GM11168 (cell line): ENCODE measurements around the gene EXT2.

Experiments
- in situ Hi-C: fragments of 300-500 bp; cut with MboI; formaldehyde crosslinking; loops from one replicate; pipeline ENCODE4 v1.12.0; 2022; ENCODE audit warnings: low sequenced_read_pairs; ENCODE audit not compliant: unreplicated experiment

EXT2 gene

DNA sequence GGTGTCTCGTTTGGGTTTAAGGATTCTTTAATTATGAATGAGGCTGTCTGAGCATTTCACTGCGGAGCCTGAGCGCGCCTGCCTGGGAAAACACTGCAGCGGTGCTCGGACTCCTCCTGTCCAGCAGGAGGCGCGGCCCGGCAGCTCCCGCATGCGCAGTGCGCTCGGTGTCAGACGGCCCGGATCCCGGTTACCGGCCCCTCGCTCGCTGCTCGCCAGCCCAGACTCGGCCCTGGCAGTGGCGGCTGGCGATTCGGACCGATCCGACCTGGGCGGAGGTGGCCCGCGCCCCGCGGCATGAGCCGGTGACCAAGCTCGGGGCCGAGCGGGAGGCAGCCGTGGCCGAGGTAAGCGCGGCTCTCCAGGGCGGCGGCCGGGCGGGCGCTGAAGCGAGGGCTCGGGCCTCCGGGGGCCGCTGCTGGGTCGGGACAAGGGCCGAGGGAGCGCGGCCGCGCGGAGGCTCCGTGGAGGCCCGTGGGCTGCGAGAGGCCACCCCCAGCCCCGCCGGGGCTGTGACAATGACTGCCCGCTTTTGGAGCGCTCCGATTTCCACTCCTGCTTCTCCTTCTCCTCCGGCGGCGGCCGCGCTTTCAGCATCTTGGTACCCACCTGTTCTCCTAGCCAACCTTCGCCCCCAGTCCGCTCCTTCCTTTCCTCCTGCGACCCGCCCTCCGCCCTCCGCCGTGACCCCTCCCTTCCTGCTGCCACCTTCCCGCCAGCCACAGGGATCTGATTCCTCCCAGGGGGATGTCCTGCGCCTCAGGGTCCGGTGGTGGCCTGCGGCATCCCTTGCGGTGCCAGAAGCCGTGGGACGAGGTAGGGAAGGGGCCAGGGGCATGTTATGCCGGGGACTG, at the start of gene EXT2:
TSS of gene EXT2 (plus strand) at position 173 of the 854 bp plus-strand sequence. CDS start 12,035 bp downstream, outside the sequence.
- in situ Hi-C loops, result no loop called here

- in situ Hi-C loops, result no loop called here
These were observed 49.3 kb upstream of the EXT2 start for GRCh38 chr11:44046182-44046581.

DNA sequence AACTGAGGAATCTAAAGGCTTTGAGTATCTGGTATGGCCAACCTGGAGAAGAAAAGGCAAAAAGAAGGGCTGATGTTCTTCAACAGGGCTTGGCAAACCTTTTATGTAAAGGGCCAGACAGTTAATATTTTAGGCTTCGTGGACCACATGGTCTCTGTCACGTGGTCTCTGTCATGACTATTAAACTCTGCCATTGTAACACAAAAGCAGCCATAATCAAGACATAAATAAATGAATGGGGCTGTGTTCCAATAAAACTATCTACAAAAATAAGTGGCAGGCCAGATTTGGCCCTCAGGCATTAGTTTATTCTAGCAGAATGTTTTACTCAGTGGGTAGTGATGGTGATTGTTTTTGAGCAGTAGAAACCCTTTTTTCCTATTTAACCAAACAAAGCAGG, 48.2 kb upstream of the EXT2 start:
- in situ Hi-C loops, result no loop called here

DNA sequence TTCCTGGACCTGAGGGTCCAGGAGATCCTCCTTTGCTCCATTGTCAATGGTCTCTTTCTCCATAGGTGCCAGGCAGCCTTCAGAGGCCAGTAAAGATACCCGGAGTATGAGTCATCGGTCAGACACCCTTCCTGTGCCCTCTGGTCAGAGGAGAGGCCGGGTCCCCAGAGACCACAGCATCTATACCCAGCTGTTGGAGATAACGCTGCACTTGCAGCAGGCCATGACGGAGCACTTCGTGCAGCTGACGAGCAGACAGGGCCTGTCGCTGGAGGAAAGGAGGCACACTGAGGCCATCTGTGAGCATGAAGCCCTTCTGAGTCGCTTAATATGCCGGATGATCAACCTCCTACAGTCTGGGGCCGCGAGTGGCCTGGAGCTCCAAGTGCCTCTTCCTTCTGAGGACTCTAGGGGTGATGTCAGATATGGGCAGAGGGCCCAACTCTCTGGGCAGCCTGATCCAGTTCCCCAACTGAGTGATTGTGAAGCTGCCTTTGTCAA, 47.5 kb upstream of the EXT2 start, which contains the start of gene ACCSL:
TSS of gene ACCSL (plus strand) at position 51 of the 501 bp plus-strand sequence. CDS start at position 107, 56 bp downstream.
- in situ Hi-C loops, result no loop called here

DNA sequence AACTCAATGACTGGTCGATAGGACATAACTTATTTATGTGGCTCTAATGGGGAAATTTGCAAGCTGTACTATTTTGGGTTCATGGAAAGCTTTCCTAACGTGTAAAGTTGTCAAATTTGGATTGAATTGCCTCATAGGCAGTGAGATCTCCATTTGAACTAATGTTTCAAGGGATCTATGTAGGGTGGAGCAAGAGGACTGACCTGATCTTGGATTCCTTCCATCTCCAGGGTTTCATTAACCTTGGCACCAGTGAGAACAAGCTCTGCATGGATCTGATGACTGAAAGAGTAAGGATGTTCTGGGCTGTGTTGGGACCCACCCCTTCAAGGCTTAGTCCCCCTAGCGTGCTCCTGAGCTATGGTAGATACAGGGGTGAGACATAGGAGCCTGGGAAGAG, 45.6 kb upstream of the EXT2 start:
- in situ Hi-C loops, result no loop called here

DNA sequence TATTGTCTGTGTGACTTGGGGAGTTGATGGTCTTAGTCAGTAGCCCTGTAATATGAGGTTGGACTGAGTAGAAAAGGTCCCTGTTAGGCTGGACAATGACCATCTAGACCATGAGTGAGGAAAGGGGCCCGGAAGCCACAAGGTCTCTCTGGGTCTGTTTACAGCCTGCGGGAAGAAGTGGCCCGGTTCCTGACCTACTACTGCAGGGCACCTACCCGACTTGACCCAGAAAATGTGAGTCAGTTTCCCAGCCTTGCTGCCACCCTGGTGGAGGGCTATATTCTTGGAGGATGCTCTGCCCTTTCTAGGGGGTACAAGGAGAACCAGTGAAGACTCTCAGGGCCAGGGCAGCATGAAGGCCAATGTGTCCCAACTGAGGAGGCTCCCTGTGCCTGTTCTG, 44.3 kb upstream of the EXT2 start:
- in situ Hi-C loops, result no loop called here

DNA sequence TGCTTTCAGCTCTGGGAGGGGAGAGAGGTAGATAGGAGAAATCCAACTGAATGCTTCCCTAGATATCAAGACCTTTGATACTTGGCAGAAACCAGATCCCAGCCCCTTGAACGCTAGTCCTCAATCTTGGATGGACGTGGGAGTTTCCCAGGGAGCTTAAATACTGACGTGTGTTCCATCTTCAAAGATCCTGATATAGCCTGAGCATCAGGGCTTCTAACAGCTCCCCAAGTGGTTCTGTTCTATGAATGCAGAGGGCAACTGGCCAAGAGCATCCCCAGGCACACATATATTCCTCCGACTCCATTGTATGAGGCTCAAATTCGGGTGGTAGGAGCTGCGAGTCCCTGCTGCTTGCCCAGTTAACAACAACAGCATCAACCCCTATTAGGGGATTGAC, 38.1 kb upstream of the EXT2 start:
- in situ Hi-C loops, result no loop called here

DNA sequence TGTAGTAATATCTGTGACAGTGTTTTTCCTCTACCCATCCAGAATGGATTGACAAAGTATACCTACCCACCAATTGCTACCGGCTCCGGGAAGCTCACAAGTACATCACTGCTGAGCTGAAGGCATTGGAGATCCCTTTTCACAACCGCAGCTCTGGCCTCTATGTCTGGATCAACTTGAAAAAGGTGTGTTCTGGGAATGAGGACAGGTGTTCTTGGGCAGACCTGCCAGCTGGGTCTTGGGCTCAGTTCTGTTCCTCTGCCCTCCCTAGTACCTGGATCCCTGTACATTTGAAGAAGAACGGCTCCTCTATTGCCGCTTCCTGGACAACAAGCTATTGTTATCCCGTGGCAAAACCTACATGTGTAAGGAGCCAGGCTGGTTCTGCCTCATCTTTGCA, 37.2 kb upstream of the EXT2 start:
- in situ Hi-C loops, result no loop called here

GRCh38 chr11:44065161-44065661, 30.3 kb upstream of the EXT2 start:
- in situ Hi-C loops, result no loop called here

DNA sequence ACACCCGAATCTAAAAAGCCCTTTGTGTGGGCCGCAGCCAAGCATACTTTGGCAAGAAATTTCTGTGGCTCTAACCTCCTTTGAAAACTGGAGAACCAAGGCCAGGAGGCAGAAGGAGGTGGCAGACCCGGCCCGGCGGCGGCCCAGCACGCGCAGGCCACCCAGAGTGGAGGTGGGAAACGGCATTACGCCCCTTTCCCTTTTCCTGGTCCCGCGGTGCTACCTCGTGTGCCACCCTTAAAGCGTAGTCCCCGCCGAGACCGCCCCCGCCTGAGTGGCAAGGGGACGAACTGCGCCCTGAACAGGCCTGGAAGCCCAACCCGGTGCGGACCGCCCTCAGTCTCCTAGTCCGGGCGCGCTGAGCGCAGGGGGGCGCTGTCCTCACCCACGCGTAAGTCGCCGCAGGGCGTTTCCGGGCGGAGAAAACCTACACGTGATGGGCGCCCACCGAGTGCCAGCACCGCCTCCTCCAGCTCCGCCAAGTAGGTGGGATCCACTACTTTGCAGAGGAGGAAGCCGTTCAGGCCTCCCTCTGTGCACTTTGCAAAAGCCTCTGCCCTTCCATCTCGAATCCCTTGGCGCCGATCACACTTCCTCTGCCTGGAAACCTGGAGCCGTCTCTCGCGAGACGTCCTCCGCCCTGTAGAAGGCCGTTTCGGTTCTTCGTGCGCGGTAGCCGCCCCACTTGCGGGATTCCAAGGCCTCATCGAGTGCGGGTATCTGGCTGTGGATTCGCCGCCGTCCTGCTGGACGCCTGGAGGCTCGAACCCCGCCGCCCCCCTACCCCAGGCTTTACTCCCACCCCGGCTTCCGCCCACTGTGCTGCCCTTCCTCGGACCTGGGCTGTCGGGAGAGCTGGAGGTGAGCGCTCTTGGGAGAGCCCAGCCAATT, 29.4 kb upstream of the EXT2 start, which contains the start of gene ACCS:
TSS of gene ACCS (plus strand) at position 430 of the 891 bp plus-strand sequence. CDS start 1,358 bp downstream, outside the sequence.
- in situ Hi-C loops, result no loop called here

DNA sequence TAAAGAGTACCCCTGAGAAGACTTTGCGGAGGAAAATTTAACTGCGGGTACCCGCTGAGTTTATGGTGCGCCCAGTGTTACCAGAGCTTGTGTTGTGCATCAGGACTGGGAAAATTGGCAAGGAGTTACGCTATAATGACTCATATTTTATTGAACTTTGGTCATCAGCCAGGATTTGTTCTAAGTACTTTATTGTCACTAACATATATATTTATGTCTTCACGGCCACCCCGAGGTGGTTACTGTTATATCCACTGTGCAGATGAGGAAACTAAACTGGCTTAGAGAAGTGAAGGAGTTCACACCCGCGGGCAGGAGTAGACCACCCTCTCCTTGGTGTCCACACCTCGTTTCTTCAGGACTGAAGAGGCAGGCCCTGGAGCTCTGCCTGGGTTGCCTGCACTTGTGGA, 28.7 kb upstream of the EXT2 start:
- in situ Hi-C loops, result no loop called here

GRCh38 chr11:44067266-44067665, 28.2 kb upstream of the EXT2 start:
- in situ Hi-C loops, result no loop called here

DNA sequence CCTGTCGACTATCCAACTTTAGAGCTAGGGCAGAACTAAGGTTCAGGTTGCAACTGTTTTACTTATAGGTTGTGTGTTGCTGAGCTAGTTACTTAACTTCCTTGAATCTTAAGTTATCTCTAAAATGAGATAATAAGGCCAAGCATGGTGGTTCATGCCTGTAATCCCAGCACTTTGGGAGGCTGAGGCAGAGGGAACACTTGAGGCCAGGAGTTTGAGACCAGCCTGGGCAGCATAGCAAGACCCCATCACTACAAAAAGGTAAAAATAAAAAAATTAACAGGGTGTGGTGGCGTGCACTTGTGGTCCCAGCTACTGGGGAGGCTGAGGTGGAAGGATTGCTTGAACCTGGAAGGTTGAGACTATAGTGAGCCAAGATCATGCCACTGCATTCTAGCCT, 27.3 kb upstream of the EXT2 start:
- in situ Hi-C loops, result no loop called here

DNA sequence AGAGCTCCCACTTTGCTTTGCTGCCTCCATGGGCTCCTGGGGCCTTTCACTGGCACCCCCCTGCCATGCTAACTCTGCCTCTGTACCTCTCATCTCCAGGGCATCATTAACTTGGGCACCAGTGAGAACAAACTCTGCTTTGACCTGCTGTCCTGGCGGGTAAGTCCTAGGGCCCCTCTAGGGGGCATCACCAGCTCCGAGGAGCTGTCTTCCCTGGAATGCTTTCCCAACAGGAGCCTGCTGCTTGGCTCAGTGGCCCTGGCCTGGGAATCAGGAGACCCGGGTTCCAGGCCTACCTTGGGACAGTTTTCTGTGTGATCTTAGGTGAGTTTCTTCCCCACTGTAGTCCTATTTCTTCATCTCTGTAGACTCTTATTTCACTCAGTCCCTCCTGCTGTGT, 24.3 kb upstream of the EXT2 start:
- in situ Hi-C loops, result no loop called here

DNA sequence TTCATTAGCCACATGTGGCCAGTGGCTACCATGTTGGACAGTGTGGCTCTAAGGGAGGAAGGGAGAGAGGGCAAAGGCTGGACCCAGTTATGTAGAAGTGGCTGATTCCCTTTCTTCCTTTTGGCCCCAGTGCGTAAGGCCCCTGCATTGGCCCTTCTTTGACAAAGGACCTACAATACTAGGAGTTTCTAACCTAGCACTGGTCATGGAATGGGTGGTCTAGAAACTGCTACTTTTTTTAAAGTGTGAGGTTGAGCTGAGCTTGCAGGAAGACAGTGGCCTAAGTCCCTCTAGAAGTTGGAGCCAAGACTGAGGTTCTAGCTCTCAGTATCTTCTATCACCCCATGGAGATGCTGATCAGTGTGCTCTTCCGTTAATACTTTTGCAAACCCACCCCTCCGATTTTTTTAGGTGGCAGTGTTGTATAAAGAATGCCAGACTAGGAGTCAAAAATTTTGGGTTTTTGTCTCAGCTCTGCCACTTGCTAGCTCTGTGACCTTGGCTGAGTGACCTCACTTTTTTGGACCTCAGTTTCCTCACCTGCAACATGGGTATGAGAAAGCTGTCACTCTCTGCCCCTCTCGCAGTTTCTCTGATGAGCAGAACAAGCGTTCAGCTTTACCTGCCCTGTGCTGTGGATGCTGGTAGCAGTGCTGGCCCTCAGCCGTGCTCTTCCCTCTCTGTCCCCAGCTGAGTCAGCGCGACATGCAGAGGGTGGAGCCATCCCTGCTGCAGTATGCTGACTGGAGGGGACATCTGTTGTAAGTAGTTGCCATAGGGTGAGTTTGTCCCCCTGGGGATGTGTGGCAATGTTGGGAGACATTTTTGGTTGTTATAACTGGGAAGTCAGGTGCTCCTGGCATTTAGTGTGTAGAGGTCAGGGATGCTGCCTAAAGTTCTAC, 22.5 kb upstream of the EXT2 start:
- in situ Hi-C loops, result no loop called here

GRCh38 chr11:44078794-44079193, 16.7 kb upstream of the EXT2 start:
- in situ Hi-C loops, result no loop called here

GRCh38 chr11:44079376-44079775, 16.1 kb upstream of the EXT2 start:
- in situ Hi-C loops, result no loop called here

DNA sequence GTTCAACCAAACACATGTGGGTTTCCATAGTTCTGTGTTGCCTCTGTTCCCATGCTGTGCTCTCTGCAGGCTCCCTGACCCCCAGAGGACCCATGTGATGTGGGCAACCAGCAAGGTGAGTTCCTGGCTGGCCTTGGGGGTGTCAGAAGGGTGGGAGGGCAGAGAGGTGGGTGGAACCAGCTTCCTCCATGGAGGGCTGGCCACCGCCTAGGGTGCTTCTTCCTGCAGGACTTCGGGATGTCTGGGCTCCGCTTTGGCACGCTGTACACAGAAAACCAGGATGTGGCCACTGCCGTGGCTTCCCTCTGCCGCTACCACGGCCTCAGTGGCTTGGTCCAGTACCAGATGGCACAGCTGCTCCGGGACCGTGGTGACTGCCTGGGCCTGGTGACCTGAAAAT, 14.5 kb upstream of the EXT2 start:
- in situ Hi-C loops, result no loop called here

DNA sequence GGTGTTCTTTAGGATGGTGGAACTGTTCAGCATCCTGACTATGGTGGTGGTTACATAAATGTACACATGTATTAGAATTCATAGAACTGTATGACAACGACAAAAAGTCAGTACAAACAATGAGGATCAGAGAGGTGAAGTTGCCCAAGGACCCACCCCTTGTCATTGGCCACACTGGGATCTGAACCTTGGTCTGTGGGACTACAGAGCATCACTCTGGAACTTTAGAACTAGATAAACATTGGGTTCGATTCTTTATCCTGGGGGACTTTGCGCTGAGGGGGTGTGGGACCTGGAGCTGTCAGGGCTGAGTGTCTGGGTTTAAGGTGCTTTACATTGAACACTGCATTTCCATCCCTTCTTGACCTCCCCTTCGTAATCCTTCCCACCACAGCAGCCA, 12.8 kb upstream of the EXT2 start:
- in situ Hi-C loops, result no loop called here

DNA sequence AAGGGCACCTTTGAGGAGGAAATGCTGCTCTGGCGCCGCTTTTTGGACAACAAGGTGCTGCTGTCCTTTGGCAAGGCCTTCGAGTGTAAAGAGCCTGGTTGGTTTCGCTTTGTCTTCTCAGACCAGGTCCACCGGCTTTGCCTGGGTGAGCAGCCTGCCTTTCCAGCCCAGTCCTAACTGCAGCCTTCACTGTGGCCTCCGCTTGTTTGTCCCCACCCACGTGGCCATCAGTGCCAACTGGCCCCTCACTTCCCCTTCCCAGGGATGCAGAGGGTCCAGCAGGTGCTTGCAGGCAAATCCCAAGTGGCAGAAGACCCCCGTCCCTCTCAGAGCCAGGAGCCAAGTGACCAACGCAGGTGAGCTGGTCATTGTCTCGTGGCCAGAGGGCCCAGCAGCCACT, 12.0 kb upstream of the EXT2 start:
- in situ Hi-C loops, result no loop called here
